IMR-90 (cell line): Measurements from ENCODE around the gene TTC27.

Experiments
- TF ChIP-seq, protein P1 (sequence below): conservative IDR thresholded peaks from 2 replicates; pipeline ENCODE4 v1.5.1; 2012; ENCODE audit warnings: mild to moderate bottlenecking, low read depth, low read length, improper control_type of control experiment
- TF ChIP-seq, protein P2 (sequence below): fragments of 150-350 bp; IDR thresholded peaks from 2 replicates; pipeline ENCODE4 v1.6.1; 2016; ENCODE audit warnings: low read depth, mild to moderate bottlenecking, low read length, moderate library complexity, borderline replicate concordance

DNA sequence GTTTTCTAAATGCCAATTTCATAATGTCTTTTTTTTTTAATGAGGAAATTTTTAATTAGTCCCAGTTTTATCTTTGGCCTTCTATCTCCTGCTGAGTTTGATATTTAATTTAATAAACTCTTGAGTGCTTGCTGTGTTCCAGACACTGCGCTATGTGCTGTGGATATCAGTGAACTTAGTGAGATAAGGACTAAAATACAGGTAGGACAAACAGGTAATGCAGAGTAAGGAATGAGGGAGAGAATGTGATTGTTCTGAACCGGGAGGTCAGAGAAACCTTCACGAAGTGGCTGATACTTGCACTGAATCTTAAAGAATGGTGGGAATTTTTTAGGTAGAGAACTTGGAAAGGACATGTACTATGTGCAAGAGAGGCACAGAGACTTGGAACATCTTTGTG, 28.2 kb downstream of the TTC27 start:
- TF ChIP-seq, protein P1, sequence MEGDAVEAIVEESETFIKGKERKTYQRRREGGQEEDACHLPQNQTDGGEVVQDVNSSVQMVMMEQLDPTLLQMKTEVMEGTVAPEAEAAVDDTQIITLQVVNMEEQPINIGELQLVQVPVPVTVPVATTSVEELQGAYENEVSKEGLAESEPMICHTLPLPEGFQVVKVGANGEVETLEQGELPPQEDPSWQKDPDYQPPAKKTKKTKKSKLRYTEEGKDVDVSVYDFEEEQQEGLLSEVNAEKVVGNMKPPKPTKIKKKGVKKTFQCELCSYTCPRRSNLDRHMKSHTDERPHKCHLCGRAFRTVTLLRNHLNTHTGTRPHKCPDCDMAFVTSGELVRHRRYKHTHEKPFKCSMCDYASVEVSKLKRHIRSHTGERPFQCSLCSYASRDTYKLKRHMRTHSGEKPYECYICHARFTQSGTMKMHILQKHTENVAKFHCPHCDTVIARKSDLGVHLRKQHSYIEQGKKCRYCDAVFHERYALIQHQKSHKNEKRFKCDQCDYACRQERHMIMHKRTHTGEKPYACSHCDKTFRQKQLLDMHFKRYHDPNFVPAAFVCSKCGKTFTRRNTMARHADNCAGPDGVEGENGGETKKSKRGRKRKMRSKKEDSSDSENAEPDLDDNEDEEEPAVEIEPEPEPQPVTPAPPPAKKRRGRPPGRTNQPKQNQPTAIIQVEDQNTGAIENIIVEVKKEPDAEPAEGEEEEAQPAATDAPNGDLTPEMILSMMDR, result no peak
- TF ChIP-seq, protein P2, sequence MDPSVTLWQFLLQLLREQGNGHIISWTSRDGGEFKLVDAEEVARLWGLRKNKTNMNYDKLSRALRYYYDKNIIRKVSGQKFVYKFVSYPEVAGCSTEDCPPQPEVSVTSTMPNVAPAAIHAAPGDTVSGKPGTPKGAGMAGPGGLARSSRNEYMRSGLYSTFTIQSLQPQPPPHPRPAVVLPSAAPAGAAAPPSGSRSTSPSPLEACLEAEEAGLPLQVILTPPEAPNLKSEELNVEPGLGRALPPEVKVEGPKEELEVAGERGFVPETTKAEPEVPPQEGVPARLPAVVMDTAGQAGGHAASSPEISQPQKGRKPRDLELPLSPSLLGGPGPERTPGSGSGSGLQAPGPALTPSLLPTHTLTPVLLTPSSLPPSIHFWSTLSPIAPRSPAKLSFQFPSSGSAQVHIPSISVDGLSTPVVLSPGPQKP, result no peak
